GM18517 (cell line): ENCODE data around the gene FBRS.
"Not testable (repeated sequence)": the region's sequence is repeated elsewhere in the genome, so short reads cannot be mapped to it uniquely, and the experiment has no call there.

ENCODE experiments used
- ATAC-seq: cut with Tn5 transposase; IDR thresholded peaks from one replicate; pipeline ENCODE4 v1.9.1; 2021; ENCODE audit warnings: mild to moderate bottlenecking, moderate library complexity; ENCODE audit not compliant: unreplicated experiment

The FBRS gene

GRCh38 chr16:30697264-30698138 is 39.3 kb downstream of the FBRS start:
- no peak for ATAC-seq

GRCh38 chr16:30698139-30698815 is 40.0 kb downstream of the FBRS start:
- ATAC-seq, result peak; percentile 73

GRCh38 chr16:30698816-30699614 is 40.8 kb downstream of the FBRS start, which contains the start of gene SRCAP:
TSS of gene SRCAP (plus strand) at chr16:30699171. CDS start at chr16:30700825, 1,654 bp downstream.
- peak; percentile 28 for ATAC-seq

GRCh38 chr16:30699615-30700099 is 41.4 kb downstream of the FBRS start:
- ATAC-seq, result no peak

- ATAC-seq, result no peak
Observed at GRCh38 chr16:30700491-30700890, 42.3 kb downstream of the FBRS start.

- no peak for ATAC-seq
Observed at GRCh38 chr16:30700971-30701370, 42.7 kb downstream of the FBRS start.

- ATAC-seq, result not testable (repeated sequence)
Observed at GRCh38 chr16:30703071-30703470, 44.8 kb downstream of the FBRS start.

GRCh38 chr16:30703971-30704370 is 45.7 kb downstream of the FBRS start:
- no peak for ATAC-seq

- no peak for ATAC-seq
Observed at GRCh38 chr16:30706046-30706445, 47.8 kb downstream of the FBRS start.

- no peak for ATAC-seq
Observed at GRCh38 chr16:30710971-30711370, 52.7 kb downstream of the FBRS start.

GRCh38 chr16:30711712-30712111 is 53.5 kb downstream of the FBRS start:
- ATAC-seq, result no peak

GRCh38 chr16:30715750-30716445 is 57.7 kb downstream of the FBRS start:
- no peak for ATAC-seq

GRCh38 chr16:30720086-30720485 is 61.9 kb downstream of the FBRS start:
- ATAC-seq, result no peak
